IgD-negative memory B cell (primary cell): ENCODE data around the gene LILRB3. TPM values are rescaled to one million over a fixed set of nuclear protein-coding genes. Genes with fewer than 3 reads are reported as not detected.
"Not testable (repeated sequence)": the region's sequence is repeated elsewhere in the genome, so short reads cannot be mapped to it uniquely, and the experiment has no call there.

Experiments used
- H3K27ac Mint-ChIP-seq, 3 donors: one replicate each; pipeline ENCODE4 v1.8.0; 2020 to 2022; ENCODE audit warnings: mild to moderate bottlenecking in 3 of 3, mixed read lengths in 3 of 3, moderate library complexity in 1 of 3
- H3K27me3 Mint-ChIP-seq: one replicate; pipeline ENCODE4 v1.8.0; 2021; ENCODE audit warnings: mixed read lengths
- H3K36me3 Mint-ChIP-seq: one replicate; pipeline ENCODE4 v1.8.0; 2020; ENCODE audit warnings: mild to moderate bottlenecking, mixed read lengths
- H3K4me1 Mint-ChIP-seq, 3 donors: one replicate each; pipeline ENCODE4 v1.8.0; 2020 to 2022; ENCODE audit warnings: mixed read lengths in 3 of 3, mild to moderate bottlenecking in 1 of 3
- H3K4me3 Mint-ChIP-seq, 4 donors: one replicate each; pipeline ENCODE4 v1.8.0; 2020 to 2022; ENCODE audit warnings: mild to moderate bottlenecking in 4 of 4, mixed read lengths in 4 of 4, moderate library complexity in 3 of 4
- H3K9me3 Mint-ChIP-seq, 3 donors: one replicate each; pipeline ENCODE4 v1.8.0; 2020 to 2021; ENCODE audit warnings: mixed read lengths in 3 of 3, mild to moderate bottlenecking in 1 of 3
- polyA plus RNA-seq: library from polyadenylated mRNA; unstranded; fragments of 300-500 nt; fragmentation: Illumina TruSeq; gene quantifications from one replicate; pipeline ENCODE4 v1.2.3, GENCODE V29; 2021

The LILRB3 gene
- polyA plus RNA-seq, 1 donor from 2014 or later: 0.16 TPM

GRCh38 chr19:54252243-54252642 is 29.4 kb upstream of the LILRB3 start:
- Mint-ChIP-seq H3K4me3 (peak overlapping the region in 1 of 4 donors; percentile 55), H3K27me3 (peaks cover 5% of the 10 kb centered on the region), H3K27ac (no peak overlapping the region), H3K36me3 (no peaks in the 10 kb centered on the region), H3K9me3 (no peaks in the 10 kb centered on the region), H3K4me1 (peaks cover 7 to 12% (median 10%) of the 10 kb centered on the region in 3 donors)

- H3K9me3 Mint-ChIP-seq: no peaks in the 10 kb centered on the region
- no peaks in the 10 kb centered on the region for H3K36me3 Mint-ChIP-seq
- no peak overlapping the region for H3K27ac Mint-ChIP-seq
- H3K27me3 Mint-ChIP-seq: peaks cover 8% of the 10 kb centered on the region
- peak overlapping the region in 1 of 4 donors; percentile 17 for H3K4me3 Mint-ChIP-seq
- H3K4me1 Mint-ChIP-seq: peaks cover 7 to 12% (median 10%) of the 10 kb centered on the region in 3 donors
Measured at GRCh38 chr19:54248016-54248601, 25.3 kb upstream of the LILRB3 start.

- Mint-ChIP-seq H3K27me3 (peaks cover 8% of the 10 kb centered on the region), H3K4me1 (peaks cover 7 to 12% (median 10%) of the 10 kb centered on the region in 3 donors), H3K4me3 (peak overlapping the region in 2 of 4 donors; percentile 7 to 60), H3K9me3 (no peaks in the 10 kb centered on the region), H3K36me3 (no peaks in the 10 kb centered on the region), H3K27ac (no peak overlapping the region)
Measured at GRCh38 chr19:54247106-54247930, 24.5 kb upstream of the LILRB3 start.

- H3K27me3 Mint-ChIP-seq: peaks cover 8% of the 10 kb centered on the region
- no peak overlapping the region for H3K27ac Mint-ChIP-seq
- H3K9me3 Mint-ChIP-seq: no peaks in the 10 kb centered on the region
- H3K36me3 Mint-ChIP-seq: no peaks in the 10 kb centered on the region
- H3K4me1 Mint-ChIP-seq: peaks cover 7 to 12% (median 10%) of the 10 kb centered on the region in 3 donors
- no peak overlapping the region for H3K4me3 Mint-ChIP-seq
Measured at GRCh38 chr19:54245936-54246335, 23.1 kb upstream of the LILRB3 start.

GRCh38 chr19:54243809-54244208 is 21.0 kb upstream of the LILRB3 start:
- not testable (repeated sequence) for H3K4me1 Mint-ChIP-seq, H3K4me3 Mint-ChIP-seq, H3K36me3 Mint-ChIP-seq, H3K9me3 Mint-ChIP-seq, H3K27ac Mint-ChIP-seq
- peaks cover 11% of the 10 kb centered on the region for H3K27me3 Mint-ChIP-seq

- not testable (repeated sequence) for H3K9me3 Mint-ChIP-seq, H3K27ac Mint-ChIP-seq, H3K4me3 Mint-ChIP-seq, H3K36me3 Mint-ChIP-seq, H3K4me1 Mint-ChIP-seq
- peaks cover 11% of the 10 kb centered on the region for H3K27me3 Mint-ChIP-seq
Measured at GRCh38 chr19:54242646-54243045, 19.8 kb upstream of the LILRB3 start, which contains the start of gene LILRA6. TSS of gene LILRA6 (minus strand) at chr19:54242790.

GRCh38 chr19:54242234-54242633 is 19.4 kb upstream of the LILRB3 start:
- H3K4me1 Mint-ChIP-seq, H3K4me3 Mint-ChIP-seq, H3K9me3 Mint-ChIP-seq, H3K27ac Mint-ChIP-seq, H3K36me3 Mint-ChIP-seq: not testable (repeated sequence)
- H3K27me3 Mint-ChIP-seq: peaks cover 11% of the 10 kb centered on the region

- H3K4me1 Mint-ChIP-seq, H3K27ac Mint-ChIP-seq, H3K4me3 Mint-ChIP-seq, H3K36me3 Mint-ChIP-seq, H3K9me3 Mint-ChIP-seq, H3K27me3 Mint-ChIP-seq: not testable (repeated sequence)
Measured at GRCh38 chr19:54240372-54241336, 17.8 kb upstream of the LILRB3 start.

GRCh38 chr19:54239491-54240371 is 16.9 kb upstream of the LILRB3 start:
- not testable (repeated sequence) for H3K27ac Mint-ChIP-seq, H3K9me3 Mint-ChIP-seq, H3K4me1 Mint-ChIP-seq, H3K4me3 Mint-ChIP-seq, H3K36me3 Mint-ChIP-seq, H3K27me3 Mint-ChIP-seq

- Mint-ChIP-seq H3K36me3 (no peaks in the 10 kb centered on the region), H3K27me3 (peaks cover 19% of the 10 kb centered on the region), H3K4me3 (no peak overlapping the region), H3K9me3 (peaks cover 0 to 3% (median 0%) of the 10 kb centered on the region in 3 donors), H3K27ac (peak overlapping the region in 1 of 3 donors; percentile 0), H3K4me1 (peaks cover 0 to 3% (median 0%) of the 10 kb centered on the region in 3 donors)
Measured at GRCh38 chr19:54233941-54234340, 11.1 kb upstream of the LILRB3 start.

- H3K4me3 Mint-ChIP-seq: peak overlapping the region in 1 of 4 donors; percentile 3
- peaks cover 27% of the 10 kb centered on the region for H3K27me3 Mint-ChIP-seq
- peaks cover 0 to 3% (median 0%) of the 10 kb centered on the region in 3 donors for H3K4me1 Mint-ChIP-seq
- H3K9me3 Mint-ChIP-seq: peaks cover 0 to 3% (median 2%) of the 10 kb centered on the region in 3 donors
- H3K36me3 Mint-ChIP-seq: no peaks in the 10 kb centered on the region
- no peak overlapping the region for H3K27ac Mint-ChIP-seq
Measured at GRCh38 chr19:54231077-54231931, 8.5 kb upstream of the LILRB3 start.

GRCh38 chr19:54230031-54230430 is 7.2 kb upstream of the LILRB3 start:
- H3K36me3 Mint-ChIP-seq: no peaks in the 10 kb centered on the region
- H3K9me3 Mint-ChIP-seq: peaks cover 0 to 3% (median 2%) of the 10 kb centered on the region in 3 donors
- H3K27me3 Mint-ChIP-seq: peaks cover 27% of the 10 kb centered on the region

GRCh38 chr19:54229146-54229545 is 6.3 kb upstream of the LILRB3 start:
- Mint-ChIP-seq H3K36me3 (no peaks in the 10 kb centered on the region), H3K27me3 (peaks cover 27% of the 10 kb centered on the region), H3K9me3 (peaks cover 0 to 3% (median 2%) of the 10 kb centered on the region in 3 donors), H3K4me3 (no peak overlapping the region), H3K4me1 (peaks cover 0 to 3% (median 2%) of the 10 kb centered on the region in 3 donors), H3K27ac (no peak overlapping the region)

More at GRCh38 chr19:54230031-54230430, 7.2 kb upstream of the LILRB3 start:
- H3K27ac Mint-ChIP-seq: no peak overlapping the region
- H3K4me1 Mint-ChIP-seq: peaks cover 0 to 3% (median 0%) of the 10 kb centered on the region in 3 donors
- no peak overlapping the region for H3K4me3 Mint-ChIP-seq
